K562 (cell line): ENCODE results near the gene PANK2.

ENCODE experiments used
- YY1 ChIP-seq, 3 experiments: IDR thresholded peaks; 2 replicates each; pipeline ENCODE4 v1.6.1; 2011; ENCODE audit warnings: low read length in 2 of 3, mild to moderate bottlenecking in 2 of 3, moderate library complexity in 2 of 3, borderline replicate concordance in 1 of 3, control low read depth in 1 of 3, low read depth in 1 of 3; ENCODE audit not compliant: insufficient read depth in 3 of 3, insufficient replicate concordance in 2 of 3, control insufficient read depth in 1 of 3, insufficient read length in 1 of 3; ENCODE audit errors: extremely low read depth in 1 of 3
- TF ChIP-seq, protein P1 (sequence below): fragments of 250-450 bp; sonication (Bioruptor Pico); IDR thresholded peaks from 2 replicates; pipeline ENCODE4 v1.8.0; 2021; ENCODE audit warnings: moderate library complexity, mild to moderate bottlenecking, inconsistent platforms

DNA sequence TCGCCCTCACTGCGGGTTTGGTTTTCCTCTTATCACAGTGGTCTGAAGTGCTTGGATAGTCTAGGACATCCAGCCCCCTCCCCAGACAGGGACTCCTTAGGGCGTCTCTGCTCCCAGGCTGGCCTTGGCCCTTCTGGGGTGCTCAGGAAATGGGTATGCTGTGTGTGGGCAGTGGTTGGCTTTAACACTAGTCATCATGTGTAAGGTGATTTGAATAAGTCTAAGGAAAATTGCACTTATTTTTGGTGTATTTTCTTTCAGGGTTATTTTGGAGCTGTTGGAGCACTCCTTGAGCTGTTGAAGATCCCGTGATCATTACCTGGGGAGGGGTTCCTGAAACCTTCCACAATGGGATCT is 33.8 kb downstream of the PANK2 start:
- TF ChIP-seq, protein P1, sequence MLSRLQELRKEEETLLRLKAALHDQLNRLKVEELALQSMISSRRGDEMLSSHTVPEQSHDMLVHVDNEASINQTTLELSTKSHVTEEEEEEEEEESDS (CRISPR knock-in tag), result no peak
- TF ChIP-seq YY1 (IDR thresholded peaks at IDR 0.05; ENCODE audit: borderline replicate concordance in 1 of 3, control insufficient read depth in 1 of 3, extremely low read depth in 1 of 3, insufficient read depth in 3 of 3, insufficient read length in 1 of 3, insufficient replicate concordance in 2 of 3, low read depth in 1 of 3, low read length in 2 of 3), result no peak
